Ectodermal cell (in vitro differentiated cells): ENCODE measurements around the gene PIK3R3. TPM values are rescaled to one million over a fixed set of nuclear protein-coding genes. Genes with fewer than 3 reads are reported as not detected.

Source experiments
- H3K27ac ChIP-seq: 2 replicates; pipeline ENCODE4 v1.7.0; 2013; ENCODE audit warnings: mild to moderate bottlenecking, low read depth, low read length; ENCODE audit not compliant: insufficient read depth, poor library complexity, severe bottlenecking
- H3K27me3 ChIP-seq: 2 replicates; pipeline ENCODE4 v1.7.0; 2013; ENCODE audit warnings: mild to moderate bottlenecking, low read length; ENCODE audit not compliant: insufficient read depth, control insufficient read depth, poor library complexity, severe bottlenecking
- H3K36me3 ChIP-seq: one replicate; pipeline ENCODE4 v1.7.0; 2013; ENCODE audit warnings: low read length; ENCODE audit not compliant: control insufficient read depth, insufficient read depth
- H3K4me1 ChIP-seq: one replicate; pipeline ENCODE4 v1.7.0; 2013; ENCODE audit warnings: low read length; ENCODE audit not compliant: control insufficient read depth, insufficient read depth
- H3K4me3 ChIP-seq: 2 replicates; pipeline ENCODE4 v1.7.0; 2013; ENCODE audit warnings: low read depth, low read length, control low read depth; ENCODE audit not compliant: insufficient read depth
- H3K9me3 ChIP-seq: 2 replicates; pipeline ENCODE4 v1.7.0; 2013; ENCODE audit warnings: mild to moderate bottlenecking, low read length, moderate library complexity; ENCODE audit not compliant: control insufficient read depth
- WGBS, 2 experiments: methylation state at CpG; one replicate each; pipeline ENCODE4 v1.1.7; 2013; ENCODE audit warnings: missing lambda C conversion rate in 2 of 2; 5-methylcytosine and 5-hydroxymethylcytosine counted together
- polyA plus RNA-seq, 4 experiments: library from polyadenylated mRNA; stranded (reverse); fragments of 50-300 nt; gene quantifications; one replicate each; pipeline ENCODE4 v1.2.3, GENCODE V29; 2013

Gene PIK3R3
- polyA plus RNA-seq (2013, experiment 1 of 4): 60.1 TPM
- 63.6 TPM for polyA plus RNA-seq (2013, experiment 2 of 4)
- 36.7 TPM for polyA plus RNA-seq (2013, experiment 3 of 4)
- polyA plus RNA-seq (2013, experiment 4 of 4): 41.6 TPM

DNA sequence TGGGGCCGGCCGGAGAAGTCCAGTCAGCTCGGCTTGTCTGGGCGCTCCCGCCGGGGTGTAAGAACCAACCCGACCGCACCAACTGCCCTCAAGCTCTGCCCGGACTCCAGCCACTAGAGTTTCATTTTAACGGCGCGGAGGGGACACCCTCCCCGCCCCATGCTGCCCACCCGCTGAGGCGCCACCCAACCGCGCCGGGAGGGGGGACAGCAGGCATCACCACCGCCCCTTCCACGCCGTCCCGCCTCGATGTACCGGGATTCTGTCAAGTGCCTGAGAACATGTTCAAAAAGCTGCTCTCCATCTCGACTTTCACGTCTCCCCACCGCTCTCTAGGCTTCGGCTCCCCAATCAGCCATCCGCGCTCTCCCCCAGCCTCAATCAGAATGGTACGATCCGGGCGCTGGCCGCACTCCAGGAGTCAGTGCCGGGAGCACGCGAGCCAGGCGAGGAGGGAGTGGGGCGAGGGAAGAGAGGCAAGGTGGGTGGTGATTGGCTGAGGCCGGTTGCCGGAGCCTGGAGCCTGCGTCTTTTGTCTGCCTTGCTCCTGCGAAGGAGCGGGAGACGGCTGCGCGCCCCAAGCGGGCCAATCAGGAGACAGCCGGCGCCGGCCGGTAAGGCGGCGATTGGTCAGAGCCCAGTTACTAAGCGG, at the start of gene PIK3R3:
TSS of gene PIK3R3 (minus strand) at position 101 of the 652 bp plus-strand sequence. CDS start 677 bp downstream, outside the sequence.
- Histone ChIP-seq H3K27ac (peak within 1 kb of the TSS; percentile 100), H3K4me1 (peaks cover 22% of the 10 kb centered on the region), H3K4me3 (peak within 1 kb of the TSS; percentile 75), H3K27me3 (no peaks in the 10 kb centered on the region), H3K9me3 (no peaks in the 10 kb centered on the region), H3K36me3 (no peaks in the 10 kb centered on the region)
- 0% methylated on average over 55 of the region's 55 CpGs for WGBS, 2 experiments

DNA sequence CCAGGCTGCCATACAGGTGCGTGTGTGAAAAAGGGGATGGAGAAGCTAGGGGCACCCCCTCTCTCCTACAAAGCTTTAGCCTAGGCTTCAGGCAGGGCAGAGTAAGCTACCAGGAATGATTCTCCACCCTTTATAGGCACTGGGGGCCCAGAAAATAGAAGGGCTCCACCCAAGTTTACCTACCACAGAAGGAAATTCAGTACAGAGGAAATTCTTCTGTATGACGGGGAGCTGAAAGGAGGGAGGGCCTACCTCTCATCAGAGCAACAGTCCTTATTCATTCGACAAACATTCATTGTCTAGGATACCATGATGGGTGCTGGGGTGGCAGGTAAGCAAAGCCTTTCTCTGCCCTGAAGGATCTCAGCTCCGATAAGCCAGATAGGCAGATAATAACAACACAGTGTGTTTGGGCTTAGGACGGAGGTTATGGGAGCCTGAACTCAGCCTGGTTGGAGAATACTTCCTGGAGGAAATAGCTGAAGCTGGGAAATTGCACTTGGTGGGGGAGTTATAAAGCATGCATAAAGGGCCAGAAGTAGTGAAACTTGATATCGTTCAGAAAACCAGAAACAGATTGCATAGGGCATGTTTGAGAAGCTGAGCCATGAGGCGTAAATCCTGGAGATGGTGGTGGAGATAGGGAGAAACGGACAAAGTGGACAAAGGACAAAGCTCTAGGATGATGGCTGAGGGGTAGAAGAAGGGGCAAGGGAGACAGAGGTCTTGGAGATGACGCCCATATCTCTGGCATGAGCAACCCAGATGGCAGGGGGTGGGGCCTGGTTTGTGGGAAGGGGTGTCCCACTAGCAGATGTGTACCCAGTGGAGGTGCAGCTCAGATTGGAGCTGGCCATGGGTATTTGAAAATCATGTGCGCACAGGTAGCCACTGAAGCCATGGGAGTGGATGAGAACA, 49.2 kb upstream of the PIK3R3 start:
- no peaks in the 10 kb centered on the region for H3K4me1 ChIP-seq
- 81 to 82% methylated on average over 10 of the region's 10 CpGs for WGBS, 2 experiments
- no peaks in the 10 kb centered on the region for H3K9me3 ChIP-seq
- no peaks in the 10 kb centered on the region for H3K36me3 ChIP-seq
- no peak overlapping the region for H3K4me3 ChIP-seq
- no peak overlapping the region for H3K27ac ChIP-seq
- H3K27me3 ChIP-seq: no peaks in the 10 kb centered on the region

DNA sequence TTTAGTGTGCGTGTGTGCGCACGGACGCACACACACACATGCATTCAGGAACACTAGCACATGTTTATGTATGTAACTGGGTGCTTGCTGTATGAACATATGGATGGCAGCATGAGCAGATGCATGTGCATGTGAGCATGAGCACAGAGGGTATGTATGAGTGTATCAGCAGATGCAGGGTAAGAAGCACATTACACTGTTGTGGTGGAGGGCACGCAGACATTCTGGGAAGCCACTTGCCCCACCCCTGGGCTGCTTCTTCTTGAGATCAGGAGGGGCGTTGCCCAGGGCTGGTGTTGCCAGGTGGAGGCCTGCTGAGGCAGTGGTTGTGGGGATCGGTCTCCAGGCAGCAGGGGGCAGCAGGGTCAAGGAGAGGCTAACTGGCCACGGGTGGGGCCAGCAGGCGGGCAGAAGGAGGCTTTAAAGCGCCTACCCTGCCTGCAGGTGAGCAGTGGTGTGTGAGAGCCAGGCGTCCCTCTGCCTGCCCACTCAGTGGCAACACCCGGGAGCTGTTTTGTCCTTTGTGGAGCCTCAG, 47.7 kb upstream of the PIK3R3 start:
- no peaks in the 10 kb centered on the region for H3K36me3 ChIP-seq
- H3K27me3 ChIP-seq: no peaks in the 10 kb centered on the region
- H3K9me3 ChIP-seq: no peaks in the 10 kb centered on the region
- H3K4me1 ChIP-seq: no peaks in the 10 kb centered on the region
- H3K27ac ChIP-seq: no peak overlapping the region
- WGBS, 2 experiments: 58 to 63% methylated on average over 12 of the region's 12 CpGs
- no peak overlapping the region for H3K4me3 ChIP-seq

DNA sequence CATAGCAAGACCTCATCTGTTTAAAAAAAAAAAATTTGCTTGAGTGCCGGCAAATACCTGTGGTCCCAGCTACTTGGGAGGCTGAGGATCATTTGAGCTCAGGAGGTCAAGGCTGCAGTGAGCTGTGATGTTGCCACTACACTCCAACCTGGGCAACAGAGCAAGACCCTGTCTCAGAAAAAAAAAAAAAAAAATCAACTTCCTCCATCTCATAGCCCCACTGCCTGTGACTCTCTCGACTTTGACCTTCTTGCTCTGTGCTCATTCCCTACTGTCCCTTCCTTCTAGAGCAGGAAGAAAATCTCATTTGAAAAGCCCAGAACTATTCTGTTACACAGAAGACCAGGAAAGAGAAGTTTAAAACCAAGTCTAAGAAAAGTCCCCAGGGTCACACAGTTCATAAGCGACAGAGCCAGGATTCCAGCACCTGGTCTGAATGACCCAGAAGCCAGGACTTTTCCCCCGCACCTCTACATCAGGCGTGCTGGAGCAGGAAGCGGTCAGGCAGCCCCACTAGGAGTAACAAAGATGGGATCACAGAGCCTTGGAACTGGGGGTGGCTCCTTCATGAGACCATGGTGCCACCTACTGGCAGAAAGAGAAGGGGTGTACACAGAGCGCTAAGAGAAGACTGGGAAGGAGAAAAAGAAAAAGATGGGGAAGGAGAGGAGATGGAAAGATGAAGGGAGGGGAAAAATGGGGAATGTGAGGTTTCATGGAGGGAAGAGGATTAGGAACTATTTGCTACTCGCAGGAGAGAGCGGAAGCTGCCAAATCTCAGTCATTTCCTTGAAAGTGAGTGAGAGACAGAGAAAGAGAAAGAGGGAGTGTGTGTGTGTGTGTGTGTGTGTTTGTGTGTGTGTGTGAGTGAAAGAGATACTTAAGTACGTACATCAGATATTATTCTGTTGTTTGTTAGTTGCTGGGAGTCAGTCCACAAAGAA, 47.0 kb upstream of the PIK3R3 start:
- Histone ChIP-seq H3K27me3 (no peaks in the 10 kb centered on the region), H3K9me3 (no peaks in the 10 kb centered on the region), H3K4me1 (no peaks in the 10 kb centered on the region), H3K36me3 (no peaks in the 10 kb centered on the region), H3K27ac (no peak overlapping the region), H3K4me3 (no peak overlapping the region)
- 32 to 34% methylated on average over 10 of the region's 10 CpGs for WGBS, 2 experiments

DNA sequence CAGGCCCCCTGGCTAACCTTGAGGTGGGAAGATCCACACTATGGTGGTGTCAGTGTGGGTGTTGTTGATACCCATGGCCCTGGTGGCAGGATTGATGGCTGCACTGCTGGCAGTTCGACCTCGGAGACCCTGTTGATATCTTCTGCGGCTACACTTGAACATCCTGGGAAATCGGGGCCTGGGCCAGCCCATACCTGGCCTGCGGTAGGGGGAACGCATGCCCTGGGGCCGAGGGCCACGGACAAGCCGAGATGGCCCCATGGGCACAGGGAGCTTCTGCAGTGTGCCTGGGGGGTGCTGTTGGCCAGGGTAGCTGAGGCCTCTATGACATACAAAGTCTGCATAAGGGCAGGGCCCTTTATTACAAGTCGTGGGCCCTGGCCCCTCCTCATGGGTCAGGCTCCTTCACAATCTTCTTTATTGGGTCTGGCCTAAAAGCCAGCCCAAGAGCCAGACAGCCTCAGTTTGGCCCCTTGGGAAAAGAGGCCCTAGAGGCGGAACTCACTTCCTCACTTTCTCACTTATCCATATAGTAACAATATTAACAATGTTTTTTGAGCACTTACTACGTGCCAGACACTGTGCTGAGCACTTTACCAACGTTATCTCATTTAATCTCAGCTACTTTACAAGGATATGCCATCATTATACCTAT, 43.9 kb upstream of the PIK3R3 start, which contains the start of gene P3R3URF:
TSS of gene P3R3URF (minus strand) at position 278 of the 655 bp plus-strand sequence. CDS start at position 261, 17 bp downstream.
- Histone ChIP-seq H3K27me3 (no peaks in the 10 kb centered on the region), H3K36me3 (no peaks in the 10 kb centered on the region), H3K4me1 (peaks cover 5% of the 10 kb centered on the region), H3K27ac (no peak within 1 kb of the TSS), H3K4me3 (no peak within 1 kb of the TSS), H3K9me3 (no peaks in the 10 kb centered on the region)
- WGBS, 2 experiments: 91 to 92% methylated on average over 13 of the region's 13 CpGs

DNA sequence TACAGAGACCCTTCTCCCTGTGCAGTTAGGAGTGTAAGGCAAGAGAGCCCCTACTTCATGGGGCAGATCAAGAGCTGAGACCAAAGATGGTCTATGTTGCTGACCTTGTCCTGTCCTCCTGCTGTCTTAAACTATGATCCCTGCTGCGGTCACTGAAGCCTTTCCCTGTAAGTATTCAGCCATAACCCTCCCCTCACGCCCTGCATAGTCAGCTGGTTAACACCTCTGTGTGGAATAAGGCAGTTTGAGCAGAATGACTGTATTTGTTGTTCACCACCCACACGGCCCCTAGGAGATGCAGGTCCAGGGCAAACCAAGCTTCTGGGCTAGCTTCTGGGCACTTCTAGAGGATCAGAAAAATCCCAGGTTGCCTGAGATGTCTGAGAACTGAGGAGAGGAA, 42.8 kb upstream of the PIK3R3 start:
- Histone ChIP-seq H3K27me3 (no peaks in the 10 kb centered on the region), H3K4me1 (peaks cover 5% of the 10 kb centered on the region), H3K9me3 (no peaks in the 10 kb centered on the region), H3K4me3 (no peak overlapping the region), H3K36me3 (no peaks in the 10 kb centered on the region), H3K27ac (no peak overlapping the region)
- WGBS, 2 experiments: 88 to 91% methylated on average over 3 of the region's 3 CpGs

DNA sequence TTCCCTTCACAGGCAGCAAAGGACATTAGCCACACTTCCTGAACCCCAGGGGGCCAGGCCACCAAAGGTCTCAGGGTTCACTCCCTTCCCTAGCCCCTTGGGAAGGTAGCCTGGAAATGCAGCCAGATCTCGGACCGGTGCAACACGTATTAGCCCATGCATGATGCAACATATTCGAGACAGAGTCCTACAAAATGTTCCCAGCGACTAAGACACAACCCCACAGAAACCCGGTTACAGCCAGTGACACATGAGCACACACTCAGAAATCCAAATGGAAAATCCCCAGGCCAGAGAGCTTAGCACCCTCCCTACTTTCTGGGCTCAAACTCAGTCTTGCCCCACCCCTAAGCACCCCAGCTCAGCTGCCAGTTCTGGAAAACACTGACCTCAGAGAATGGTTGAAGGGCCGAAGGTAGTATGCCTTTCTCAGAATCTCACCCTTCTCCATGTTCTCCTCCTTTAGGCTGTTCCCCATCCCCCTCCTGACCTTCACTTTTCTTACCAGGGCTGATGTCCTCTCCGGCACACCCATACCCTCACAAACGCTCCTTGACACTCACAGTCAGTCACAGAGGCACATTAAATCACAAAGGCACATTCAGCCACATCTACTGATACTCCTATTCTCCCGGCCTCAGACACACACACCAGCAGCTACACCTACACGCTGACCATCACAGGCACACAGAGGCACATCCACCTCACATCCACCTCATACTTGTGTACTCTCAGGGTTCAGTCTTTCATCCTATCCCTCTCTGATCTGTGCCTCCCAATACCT, 42.2 kb upstream of the PIK3R3 start, which contains the start of gene TSPAN1:
TSS of gene TSPAN1 (plus strand) at position 640 of the 784 bp plus-strand sequence. CDS start 6,021 bp downstream, outside the sequence.
- Histone ChIP-seq H3K4me3 (no peak within 1 kb of the TSS), H3K4me1 (peaks cover 5% of the 10 kb centered on the region), H3K27me3 (no peaks in the 10 kb centered on the region), H3K27ac (no peak within 1 kb of the TSS), H3K9me3 (no peaks in the 10 kb centered on the region), H3K36me3 (no peaks in the 10 kb centered on the region)
- 83 to 88% methylated on average over 11 of the region's 11 CpGs for WGBS, 2 experiments

DNA sequence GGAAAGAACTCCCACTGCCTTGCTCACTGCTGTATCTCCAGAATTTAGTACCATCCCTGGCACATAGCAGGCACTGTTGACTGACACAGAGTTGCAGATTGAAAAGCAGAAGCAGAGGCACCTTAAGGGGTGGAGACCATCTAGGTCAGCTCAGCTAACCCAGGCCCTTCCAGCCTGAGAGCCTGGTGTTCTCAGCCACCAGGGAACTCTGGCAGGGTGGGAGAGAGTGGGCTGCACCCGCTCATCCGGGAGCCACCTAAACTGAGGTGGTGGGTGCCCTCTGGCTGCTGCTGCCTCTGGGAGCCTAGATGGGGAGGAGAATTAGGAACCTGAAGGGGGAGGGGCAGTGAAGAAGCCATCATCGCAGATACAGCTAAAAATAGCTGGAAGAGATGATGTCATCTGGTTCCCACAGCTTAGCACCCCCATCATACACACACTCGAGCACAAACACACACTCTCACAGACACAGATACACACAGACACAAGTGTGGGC, 41.0 kb upstream of the PIK3R3 start:
- no peak overlapping the region for H3K27ac ChIP-seq

More for the DNA sequence above, 41.0 kb upstream of the PIK3R3 start:
- Histone ChIP-seq H3K4me1 (peaks cover 5% of the 10 kb centered on the region), H3K4me3 (no peak overlapping the region), H3K9me3 (no peaks in the 10 kb centered on the region), H3K36me3 (no peaks in the 10 kb centered on the region), H3K27me3 (no peaks in the 10 kb centered on the region)
- WGBS, 2 experiments: 63 to 70% methylated on average over 4 of the region's 4 CpGs
